Body of pancreas (tissue), 4 donors: Measurements from ENCODE around the gene TRIM42. TPM values are rescaled to one million over a fixed set of nuclear protein-coding genes. Genes with fewer than 3 reads are reported as not detected.

Experiments
- ATAC-seq: fragments of 150-250 bp; one replicate; pipeline ENCODE4 v1.9.1; 2016
- DNase-seq, 4 donors: peaks; one replicate each; pipeline ENCODE4 v3.0.0-alpha.2; 2019
- H3K27ac ChIP-seq, 4 donors: fragments of 200-600 bp; sonication (generic); 1 replicate in 3 of 4; 2 replicates in 1 of 4; pipeline versions ENCODE4 v1.5.1 to v1.6.1; 2016 to 2019; ENCODE audit warnings: mild to moderate bottlenecking in 1 of 4, mixed read lengths in 1 of 4, moderate library complexity in 1 of 4
- H3K27me3 ChIP-seq, 2 donors: fragments of 200-600 bp; sonication (generic); one replicate each; pipeline ENCODE4 v1.6.0; 2016; ENCODE audit warnings: mild to moderate bottlenecking in 1 of 2
- H3K36me3 ChIP-seq, 2 donors: fragments of 200-600 bp; sonication (generic); replicated peaks in 1 of 2; 2 replicates each; pipeline ENCODE4 v1.5.1; 2016; ENCODE audit warnings: low read depth in 2 of 2; ENCODE audit not compliant: insufficient read depth in 1 of 2
- H3K4me1 ChIP-seq: fragments of 200-600 bp; sonication (generic); one replicate; pipeline ENCODE4 v1.6.0; 2016
- H3K4me3 ChIP-seq, 2 donors: fragments of 200-600 bp; sonication (generic); 1 replicate in 1 of 2; 2 replicates in 1 of 2; pipeline ENCODE4 v1.5.1; 2016 to 2019
- H3K9me3 ChIP-seq, 3 donors: fragments of 200-600 bp; sonication (generic); 1 replicate in 2 of 3; 2 replicates in 1 of 3; pipeline ENCODE4 v1.5.1; 2016
- CTCF ChIP-seq, 7 experiments: fragments of 450-650 bp in 4 of 7; fragments of 200-600 bp in 3 of 7; sonication (generic) in 3 of 7; IDR thresholded peaks; one replicate each; pipeline ENCODE4 v1.5.1; 2016 to 2019; ENCODE audit warnings: antibody characterized with exemption in 7 of 7
- POLR2A ChIP-seq, 3 donors: fragments of 450-650 bp; IDR thresholded peaks; one replicate each; pipeline ENCODE4 v1.6.1; 2016; ENCODE audit warnings: antibody characterized with exemption in 3 of 3, mild to moderate bottlenecking in 2 of 3
- WGBS, 2 donors: methylation state at CpG; one replicate each; pipeline ENCODE4 v1.1.5; 2017; 5-methylcytosine and 5-hydroxymethylcytosine counted together
- intact Hi-C: fragments of 100-400 bp; cut with DNase I; formaldehyde crosslinking; loops from one replicate; pipeline ENCODE4 v1.15.1; 2023
- total RNA-seq, 2 donors: library from RNA; depleted of rRNA; stranded (reverse); fragments of >200 nt; gene quantifications; one replicate each; pipeline ENCODE4 v1.1.0, GENCODE V29; 2016

Gene TRIM42
- total RNA-seq, 2 donors from 2014 or later = not detected

DNA sequence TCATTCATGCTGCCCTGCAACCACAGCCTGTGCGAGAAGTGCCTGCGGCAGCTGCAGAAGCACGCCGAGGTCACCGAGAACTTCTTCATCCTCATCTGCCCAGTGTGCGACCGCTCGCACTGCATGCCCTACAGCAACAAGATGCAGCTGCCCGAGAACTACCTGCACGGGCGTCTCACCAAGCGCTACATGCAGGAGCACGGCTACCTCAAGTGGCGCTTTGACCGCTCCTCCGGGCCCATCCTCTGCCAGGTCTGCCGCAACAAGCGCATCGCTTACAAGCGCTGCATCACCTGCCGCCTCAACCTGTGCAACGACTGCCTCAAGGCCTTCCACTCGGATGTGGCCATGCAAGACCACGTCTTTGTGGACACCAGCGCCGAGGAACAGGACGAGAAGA lies 4.7 kb downstream of the TRIM42 start:
- H3K27me3 ChIP-seq = no peaks in the 10 kb centered on the region
- H3K4me3 ChIP-seq = no peak overlapping the region
- no peak for DNase-seq
- WGBS, 2 donors = 95% methylated on average over 20 to 27 of the region's 27 CpGs
- H3K4me1 ChIP-seq = no peaks in the 10 kb centered on the region
- no peaks in the 10 kb centered on the region for H3K9me3 ChIP-seq
- H3K27ac ChIP-seq = no peak overlapping the region
- ATAC-seq = no peak
- no peak for TF ChIP-seq POLR2A (IDR thresholded peaks at IDR 0.05)
- TF ChIP-seq CTCF (IDR thresholded peaks at IDR 0.05) = no peak
- intact Hi-C loops = no loop called here
- H3K36me3 ChIP-seq = no peaks in the 10 kb centered on the region

DNA sequence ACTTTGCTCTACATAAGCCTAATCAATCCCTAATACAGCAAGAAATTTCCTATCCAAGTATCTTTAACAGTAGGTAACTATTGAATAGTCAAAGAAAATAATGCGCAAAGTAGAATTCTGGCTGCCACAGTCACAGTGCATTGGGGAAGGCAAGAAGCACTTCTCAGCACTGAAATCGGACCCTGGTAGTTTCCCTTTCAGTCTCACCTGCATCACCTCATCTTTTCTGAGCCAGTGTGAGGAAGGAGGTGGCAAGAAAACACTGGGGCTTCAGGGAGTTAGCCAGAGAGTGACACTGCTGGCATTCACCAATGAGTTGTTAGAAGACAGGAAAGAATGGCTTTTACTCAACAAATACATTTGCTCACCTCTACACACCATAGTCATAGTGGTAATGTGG lies 8.3 kb downstream of the TRIM42 start:
- no peak for TF ChIP-seq POLR2A (IDR thresholded peaks at IDR 0.05)
- no peak for TF ChIP-seq CTCF (IDR thresholded peaks at IDR 0.05)

DNA sequence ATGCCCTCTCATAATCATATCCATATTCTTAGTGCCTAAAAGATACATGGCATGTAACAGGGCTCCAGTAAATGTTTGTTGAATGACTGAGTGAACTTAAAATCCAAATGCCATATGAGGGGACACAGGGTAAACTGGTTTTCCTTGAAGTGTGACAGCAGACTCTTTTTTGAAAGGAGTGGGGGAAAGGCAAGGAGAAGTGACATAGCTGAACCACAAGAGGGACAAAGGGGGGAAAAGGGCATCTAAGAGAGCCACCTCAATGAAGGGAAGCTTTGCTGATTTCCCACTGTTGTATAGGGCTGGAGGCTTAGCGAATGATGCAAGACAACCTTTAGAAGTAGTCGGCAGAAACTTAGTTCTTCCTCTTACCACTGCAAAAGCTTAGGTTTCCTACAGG lies 9.1 kb downstream of the TRIM42 start:
- 75 to 78% methylated on average over 2 of the region's 2 CpGs for WGBS, 2 donors

More for the DNA sequence above, 8.3 kb downstream of the TRIM42 start:
- intact Hi-C loops = no loop called here
- H3K9me3 ChIP-seq = no peaks in the 10 kb centered on the region
- no peaks in the 10 kb centered on the region for H3K4me1 ChIP-seq
- no peaks in the 10 kb centered on the region for H3K36me3 ChIP-seq
- no peaks in the 10 kb centered on the region for H3K27me3 ChIP-seq
- no peak for DNase-seq
- 70 to 79% methylated on average over 2 of the region's 2 CpGs for WGBS, 2 donors
- H3K4me3 ChIP-seq = no peak overlapping the region
- ATAC-seq = no peak
- H3K27ac ChIP-seq = no peak overlapping the region

GRCh38 chr3:140695361-140696061 lies 17.6 kb downstream of the TRIM42 start:
- TF ChIP-seq CTCF (IDR thresholded peaks at IDR 0.05) (no peak), POLR2A (IDR thresholded peaks at IDR 0.05) (no peak)
- no peaks in the 10 kb centered on the region for H3K4me1 ChIP-seq
- no peaks in the 10 kb centered on the region for H3K36me3 ChIP-seq
- H3K4me3 ChIP-seq = no peak overlapping the region
- H3K9me3 ChIP-seq = no peaks in the 10 kb centered on the region
- 66% methylated on average over 5 of the region's 5 CpGs for WGBS, 2 donors
- no peak overlapping the region for H3K27ac ChIP-seq
- no peaks in the 10 kb centered on the region for H3K27me3 ChIP-seq
- intact Hi-C loops = no loop called here
- no peak for ATAC-seq
- DNase-seq = no peak

More for the DNA sequence above, 9.1 kb downstream of the TRIM42 start:
- DNase-seq (no peak), ATAC-seq (no peak)
- Histone ChIP-seq H3K27ac (no peak overlapping the region), H3K27me3 (no peaks in the 10 kb centered on the region), H3K4me3 (no peak overlapping the region), H3K4me1 (no peaks in the 10 kb centered on the region), H3K9me3 (no peaks in the 10 kb centered on the region), H3K36me3 (no peaks in the 10 kb centered on the region)
- intact Hi-C loops = no loop called here
- TF ChIP-seq CTCF (IDR thresholded peaks at IDR 0.05) (no peak), POLR2A (IDR thresholded peaks at IDR 0.05) (no peak)
